ENCODE measurements around the gene C13orf46.
"Not testable (repeated sequence)": the region's sequence is repeated elsewhere in the genome, so short reads cannot be mapped to it uniquely, and the experiment has no call there.

The C13orf46 gene

GRCh38 chr13:113973218-113974164 is at the start of gene C13orf46:
TSS of gene C13orf46 (minus strand) at chr13:113974076. CDS start at chr13:113973997, 79 bp downstream.
- no peak for DNase-seq (ENCODE audit: low spot score)

GRCh38 chr13:114022876-114023275 is 49.0 kb upstream of the C13orf46 start:
- DNase-seq (ENCODE audit: low spot score) = no peak

- DNase-seq (ENCODE audit: low spot score) = no peak
Measured at GRCh38 chr13:114022309-114022669, 48.4 kb upstream of the C13orf46 start.

- no peak for DNase-seq (ENCODE audit: low spot score)
Measured at GRCh38 chr13:114021464-114022308, 47.8 kb upstream of the C13orf46 start.

- no peak for DNase-seq (ENCODE audit: low spot score)
Measured at GRCh38 chr13:114020750-114021463, 47.0 kb upstream of the C13orf46 start.

GRCh38 chr13:114020134-114020533 is 46.3 kb upstream of the C13orf46 start:
- not testable (repeated sequence) for DNase-seq (ENCODE audit: low spot score)

- DNase-seq (ENCODE audit: low spot score) = peak; percentile 16
Measured at GRCh38 chr13:114019367-114019766, 45.5 kb upstream of the C13orf46 start.

- DNase-seq (ENCODE audit: low spot score) = no peak
Measured at GRCh38 chr13:114018461-114019055, 44.7 kb upstream of the C13orf46 start.

GRCh38 chr13:114017966-114018365 is 44.1 kb upstream of the C13orf46 start:
- DNase-seq (ENCODE audit: low spot score) = no peak

GRCh38 chr13:114017028-114017630 is 43.3 kb upstream of the C13orf46 start:
- DNase-seq (ENCODE audit: low spot score) = no peak

- DNase-seq (ENCODE audit: low spot score) = no peak
Measured at GRCh38 chr13:114016321-114017027, 42.6 kb upstream of the C13orf46 start.

- no peak for DNase-seq (ENCODE audit: low spot score)
Measured at GRCh38 chr13:114015969-114016295, 42.1 kb upstream of the C13orf46 start.

GRCh38 chr13:114015111-114015968 is 41.5 kb upstream of the C13orf46 start:
- DNase-seq (ENCODE audit: low spot score) = no peak

- DNase-seq (ENCODE audit: low spot score) = no peak
Measured at GRCh38 chr13:114013952-114014629, 40.2 kb upstream of the C13orf46 start.

- no peak for DNase-seq (ENCODE audit: low spot score)
Measured at GRCh38 chr13:114013336-114013735, 39.5 kb upstream of the C13orf46 start.

- no peak for DNase-seq (ENCODE audit: low spot score)
Measured at GRCh38 chr13:114012921-114013320, 39.0 kb upstream of the C13orf46 start.

GRCh38 chr13:114012141-114012540 is 38.3 kb upstream of the C13orf46 start:
- no peak for DNase-seq (ENCODE audit: low spot score)

GRCh38 chr13:114011226-114011625 is 37.4 kb upstream of the C13orf46 start:
- DNase-seq (ENCODE audit: low spot score) = no peak

- no peak for DNase-seq (ENCODE audit: low spot score)
Measured at GRCh38 chr13:114010401-114011101, 36.7 kb upstream of the C13orf46 start.

Measured in CD4-positive, alpha-beta T cell treated with Interleukin-15 for 4 hours (primary cell).